Calu3 (cell line): Measurements from ENCODE around the gene SLC35E4. TPM values are rescaled to one million over a fixed set of nuclear protein-coding genes. Genes with fewer than 3 reads are reported as not detected.

Source experiments
- Bru-seq: library from RNA; stranded (reverse); fragments of 400-500 nt; gene quantifications from one replicate; lab custom pipeline; 2021; lab: Mats Ljungman, UMichigan
- BruChase-seq, 2 experiments: library from RNA; stranded (reverse); fragments of 400-500 nt; gene quantifications; one replicate each; lab custom pipeline; 2021; lab: Mats Ljungman, UMichigan
- BruUV-seq: library from RNA; stranded (reverse); fragments of 400-500 nt; replicated peaks from 2 replicates; lab custom pipeline; 2021; lab: Mats Ljungman, UMichigan
- CTCF ChIA-PET: fragments of 300-600 bp; sonication (Branson Sonifier 250); formaldehyde crosslinking; loops from one replicate; lab custom pipeline; 2022; ENCODE audit warnings: antibody characterized with exemption; lab: Charles Lee
- DNase-seq: peaks from one replicate; pipeline ENCODE4 v3.0.0; 2022
- H3K27ac Mint-ChIP-seq: one replicate; pipeline ENCODE4 v1.8.0; 2022; ENCODE audit warnings: mixed read lengths; ENCODE audit not compliant: unreplicated experiment
- H3K27me3 Mint-ChIP-seq: one replicate; pipeline ENCODE4 v1.8.0; 2022; ENCODE audit warnings: mixed read lengths; ENCODE audit not compliant: unreplicated experiment
- H3K36me3 Mint-ChIP-seq: one replicate; pipeline ENCODE4 v1.8.0; 2022; ENCODE audit warnings: mild to moderate bottlenecking, moderate library complexity, mixed read lengths; ENCODE audit not compliant: insufficient read depth, unreplicated experiment
- H3K4me1 Mint-ChIP-seq: one replicate; pipeline ENCODE4 v1.8.0; 2022; ENCODE audit warnings: mild to moderate bottlenecking, low read depth, mixed read lengths; ENCODE audit not compliant: unreplicated experiment
- H3K4me3 Mint-ChIP-seq: one replicate; pipeline ENCODE4 v1.8.0; 2022; ENCODE audit warnings: mild to moderate bottlenecking, low read depth, moderate library complexity, mixed read lengths; ENCODE audit not compliant: unreplicated experiment
- H3K9me3 Mint-ChIP-seq: one replicate; pipeline ENCODE4 v1.8.0; 2022; ENCODE audit warnings: low read depth, mixed read lengths; ENCODE audit not compliant: unreplicated experiment
- intact Hi-C: fragments of 100-400 bp; cut with micrococcal nuclease; formaldehyde crosslinking; loops from one replicate; pipeline ENCODE4 v1.10.0; 2022; ENCODE audit not compliant: unreplicated experiment
- long read RNA-seq: library from polyadenylated mRNA; stranded (forward); transcript quantifications from one replicate; pipeline ENCODE4 v2.0.0, GENCODE V29; 2022
- total RNA-seq: library from RNA; stranded (reverse); gene quantifications from 2 replicates; pipeline ENCODE4 v1.2.3, GENCODE V29; 2022
- TF ChIP-seq, protein P1 (sequence below): fragments of 200-600 bp; IDR thresholded peaks from one replicate; pipeline ENCODE4 v1.8.0; 2022; ENCODE audit warnings: antibody characterized with exemption; ENCODE audit not compliant: unreplicated experiment

Gene SLC35E4, protein sequence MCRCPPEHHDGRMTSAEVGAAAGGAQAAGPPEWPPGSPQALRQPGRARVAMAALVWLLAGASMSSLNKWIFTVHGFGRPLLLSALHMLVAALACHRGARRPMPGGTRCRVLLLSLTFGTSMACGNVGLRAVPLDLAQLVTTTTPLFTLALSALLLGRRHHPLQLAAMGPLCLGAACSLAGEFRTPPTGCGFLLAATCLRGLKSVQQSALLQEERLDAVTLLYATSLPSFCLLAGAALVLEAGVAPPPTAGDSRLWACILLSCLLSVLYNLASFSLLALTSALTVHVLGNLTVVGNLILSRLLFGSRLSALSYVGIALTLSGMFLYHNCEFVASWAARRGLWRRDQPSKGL
- total RNA-seq (3.2 and 4.0 TPM in 2 replicates), Bru-seq, nascent RNA (percentile 32 among the genes with signal in this experiment), BruChase-seq, experiment 1, labeled RNA remaining after a 6-hour chase (percentile 38 among the genes with signal in this experiment), BruChase-seq, experiment 2, labeled RNA remaining after a 2-hour chase (percentile 35 among the genes with signal in this experiment)
- long read RNA-seq, transcript SLC35E4-201 (2 exons, 2,714 nt), result major isoform, 7 of 14 reads
- long read RNA-seq, partial matches to known transcripts, result 0 of 14 reads
- long read RNA-seq, other reads (novel, unspliced or antisense), result 7 of 14 reads

DNA sequence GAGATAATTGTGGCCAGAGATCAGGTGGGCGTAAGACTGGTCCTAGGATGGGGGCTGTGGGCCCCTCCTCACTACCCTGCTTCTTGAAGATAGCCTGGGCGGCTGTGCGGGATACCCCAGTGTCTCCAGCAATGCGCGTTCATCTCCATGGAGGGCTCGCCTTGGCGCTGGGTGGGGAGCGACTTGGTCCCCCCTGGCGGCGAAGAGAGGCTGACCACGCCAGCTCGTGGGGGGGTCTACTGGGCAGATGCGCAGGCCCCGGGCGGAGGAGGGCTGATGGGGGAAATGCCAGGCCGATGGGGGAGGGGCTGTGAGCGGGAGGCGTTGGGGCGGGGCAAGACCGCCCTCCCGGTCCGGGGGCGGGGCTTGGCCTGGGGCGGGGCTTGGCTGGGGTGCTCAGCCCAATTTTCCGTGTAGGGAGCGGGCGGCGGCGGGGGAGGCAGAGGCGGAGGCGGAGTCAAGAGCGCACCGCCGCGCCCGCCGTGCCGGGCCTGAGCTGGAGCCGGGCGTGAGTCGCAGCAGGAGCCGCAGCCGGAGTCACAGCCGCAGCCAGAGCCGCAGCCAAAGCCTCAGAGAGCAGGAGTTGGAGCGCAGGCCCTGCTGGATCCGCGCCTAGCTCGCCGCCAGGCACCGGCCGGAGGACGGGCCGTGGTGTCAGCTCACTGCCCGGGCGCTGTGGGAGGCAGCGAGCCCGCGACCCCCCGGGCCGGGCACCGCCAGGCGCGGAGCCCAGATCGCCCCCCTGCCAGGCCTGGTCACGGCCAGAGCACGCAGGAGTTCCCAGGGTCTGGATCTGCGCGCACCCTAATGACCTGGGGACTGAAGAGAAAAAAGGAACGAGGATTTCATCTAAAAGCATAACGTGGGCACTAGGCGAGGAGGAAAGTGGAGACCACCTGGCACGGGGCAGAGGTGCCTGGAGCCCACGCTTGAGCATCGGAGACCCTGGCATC, at the start of gene SLC35E4:
TSS of gene SLC35E4 (plus strand) at position 509 of the 953 bp plus-strand sequence. CDS start 670 bp downstream, outside the sequence.
- CTCF ChIA-PET, result interaction anchor here (0.6 to 4.0 kb wide), 17 partner anchors 10 to 1075 kb away, joined by 3 to 83 read pairs (median 4); partner anchors contain the start of genes DUSP18, OSBP2, SEC14L2 and TCN2
- DNase-seq, result peak; percentile 94
- Mint-ChIP-seq H3K36me3 (peaks cover 24% of the 10 kb centered on the region), H3K27ac (peak within 1 kb of the TSS; percentile 44), H3K4me1 (peaks cover 8% of the 10 kb centered on the region), H3K27me3 (no peaks in the 10 kb centered on the region), H3K9me3 (peaks cover 3% of the 10 kb centered on the region), H3K4me3 (peak within 1 kb of the TSS; percentile 75)
- no TSS peak for BruUV-seq
- TF ChIP-seq, protein P1, sequence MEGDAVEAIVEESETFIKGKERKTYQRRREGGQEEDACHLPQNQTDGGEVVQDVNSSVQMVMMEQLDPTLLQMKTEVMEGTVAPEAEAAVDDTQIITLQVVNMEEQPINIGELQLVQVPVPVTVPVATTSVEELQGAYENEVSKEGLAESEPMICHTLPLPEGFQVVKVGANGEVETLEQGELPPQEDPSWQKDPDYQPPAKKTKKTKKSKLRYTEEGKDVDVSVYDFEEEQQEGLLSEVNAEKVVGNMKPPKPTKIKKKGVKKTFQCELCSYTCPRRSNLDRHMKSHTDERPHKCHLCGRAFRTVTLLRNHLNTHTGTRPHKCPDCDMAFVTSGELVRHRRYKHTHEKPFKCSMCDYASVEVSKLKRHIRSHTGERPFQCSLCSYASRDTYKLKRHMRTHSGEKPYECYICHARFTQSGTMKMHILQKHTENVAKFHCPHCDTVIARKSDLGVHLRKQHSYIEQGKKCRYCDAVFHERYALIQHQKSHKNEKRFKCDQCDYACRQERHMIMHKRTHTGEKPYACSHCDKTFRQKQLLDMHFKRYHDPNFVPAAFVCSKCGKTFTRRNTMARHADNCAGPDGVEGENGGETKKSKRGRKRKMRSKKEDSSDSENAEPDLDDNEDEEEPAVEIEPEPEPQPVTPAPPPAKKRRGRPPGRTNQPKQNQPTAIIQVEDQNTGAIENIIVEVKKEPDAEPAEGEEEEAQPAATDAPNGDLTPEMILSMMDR, result no peak
- intact Hi-C loops, result no loop called here

DNA sequence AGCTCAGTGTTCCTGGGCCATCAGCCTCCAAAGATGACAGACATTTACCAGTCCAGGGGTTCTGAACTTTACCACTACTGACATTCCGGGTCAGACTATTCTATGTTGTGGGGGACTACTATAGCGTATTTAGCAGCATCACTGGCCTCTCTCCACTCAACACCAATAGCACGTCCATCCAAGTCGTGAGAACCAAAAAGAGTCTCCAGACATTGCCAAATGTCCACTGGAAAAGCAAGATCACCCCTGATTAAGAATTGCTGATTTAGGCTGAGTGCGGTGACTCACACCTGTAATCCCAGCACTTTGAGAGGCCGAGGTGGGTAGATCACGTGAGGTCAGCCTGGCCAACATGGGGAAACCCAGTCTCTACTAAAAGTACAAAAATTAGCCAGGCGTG, 49.2 kb upstream of the SLC35E4 start:
- TF ChIP-seq, protein P1, result no peak
- Mint-ChIP-seq H3K27me3 (no peaks in the 10 kb centered on the region), H3K36me3 (peaks cover 53% of the 10 kb centered on the region), H3K4me1 (no peaks in the 10 kb centered on the region), H3K4me3 (no peak overlapping the region), H3K9me3 (no peaks in the 10 kb centered on the region), H3K27ac (no peak overlapping the region)
- no peak for DNase-seq
- no TSS peak for BruUV-seq
- CTCF ChIA-PET, result no interaction called here
- intact Hi-C loops, result no loop called here

DNA sequence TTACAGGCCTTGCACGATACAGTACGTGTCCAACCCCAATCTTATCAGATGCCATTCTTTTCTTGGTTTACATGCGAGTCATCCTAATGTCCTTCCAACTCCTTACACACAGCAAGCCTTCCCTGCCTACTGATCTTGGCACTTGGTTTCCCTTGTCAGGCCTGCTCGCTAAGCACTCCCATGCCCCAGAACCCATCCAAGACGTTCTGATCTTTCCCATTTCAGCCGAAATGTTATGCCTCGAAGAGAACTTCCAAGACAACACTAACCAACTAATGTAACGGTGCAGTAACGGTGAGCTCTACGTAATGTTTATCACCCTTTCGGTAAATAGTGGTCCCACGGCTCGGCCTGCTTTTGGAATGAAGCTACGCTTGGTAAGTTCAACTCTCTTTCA, 44.4 kb upstream of the SLC35E4 start:
- DNase-seq, result no peak
- Mint-ChIP-seq H3K9me3 (no peaks in the 10 kb centered on the region), H3K27ac (no peak overlapping the region), H3K4me3 (no peak overlapping the region), H3K36me3 (peaks cover 34% of the 10 kb centered on the region), H3K4me1 (no peaks in the 10 kb centered on the region), H3K27me3 (no peaks in the 10 kb centered on the region)
- CTCF ChIA-PET, result interaction anchor here (0.8 to 1.2 kb wide), 3 partner anchors 11 to 164 kb away, joined by 3 to 4 read pairs (median 3); partner anchors contain the start of gene TCN2
- intact Hi-C loops, result no loop called here
- BruUV-seq, result no TSS peak
- TF ChIP-seq, protein P1, result no peak
